NCI-H460 (cell line): Measurements from ENCODE around the gene PTP4A2. TPM values are rescaled to one million over a fixed set of nuclear protein-coding genes. Genes with fewer than 3 reads are reported as not detected.
"Not testable (repeated sequence)": the region's sequence is repeated elsewhere in the genome, so short reads cannot be mapped to it uniquely, and the experiment has no call there.

ENCODE experiments used
- DNase-seq: peaks from one replicate; pipeline ENCODE4 v3.0.0-alpha.2; 2016; ENCODE audit warnings: low read depth; ENCODE audit errors: extremely low read depth
- total RNA-seq: library from RNA; depleted of rRNA; stranded (reverse); fragments of >200 nt; shearing (Covaris generic); gene quantifications from 2 replicates; pipeline ENCODE4 v1.2.3, GENCODE V29; 2014

PTP4A2 gene
- total RNA-seq, 1 experiment from 2014 or later, result 557 TPM

DNA sequence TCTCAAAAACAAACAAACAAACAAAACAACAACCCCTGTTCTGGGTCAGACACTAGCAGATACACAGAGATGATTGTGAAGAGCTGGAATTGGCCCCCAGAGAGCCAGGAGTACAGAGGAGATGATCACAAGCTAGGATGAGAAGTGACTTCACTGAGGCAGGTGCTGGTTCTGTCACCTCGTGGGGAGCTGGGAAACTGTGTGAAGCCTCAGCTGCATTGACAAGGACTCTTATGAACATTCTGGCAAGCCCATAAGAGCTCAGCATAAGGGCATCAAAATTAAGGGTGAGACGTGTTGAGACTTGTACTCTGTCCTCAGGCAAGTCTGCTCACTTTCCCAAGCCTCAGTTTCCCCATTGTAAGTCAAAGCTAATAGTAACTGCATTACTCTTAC lies 14.7 kb upstream of the PTP4A2 start:
- no peak for DNase-seq

DNA sequence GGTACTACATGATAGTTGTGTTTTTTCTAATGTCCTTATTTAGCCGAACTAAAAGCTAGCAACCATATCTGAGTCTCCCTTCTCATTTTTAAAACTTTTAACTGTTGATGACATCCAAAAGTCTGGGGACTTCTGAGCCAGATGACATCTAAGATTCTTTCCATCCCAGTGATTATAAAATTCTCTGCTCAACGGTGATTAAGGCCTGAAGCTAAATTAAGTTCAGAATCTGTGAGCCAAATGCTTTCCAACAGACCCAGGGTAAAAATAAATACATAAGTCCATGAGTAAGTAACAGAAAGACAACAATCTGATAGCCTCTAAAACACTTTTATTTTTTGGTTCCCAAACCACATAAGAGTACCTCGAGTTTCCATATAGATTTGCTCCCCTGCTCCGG lies 13.1 kb upstream of the PTP4A2 start:
- no peak for DNase-seq

GRCh38 chr1:31949862-31950261 lies 11.7 kb upstream of the PTP4A2 start:
- DNase-seq, result no peak

- DNase-seq, result not testable (repeated sequence)
Measured at GRCh38 chr1:31945677-31946076, 7.5 kb upstream of the PTP4A2 start.

GRCh38 chr1:31944205-31945089 lies 6.3 kb upstream of the PTP4A2 start:
- peak; percentile 95 for DNase-seq

GRCh38 chr1:31943546-31944184 lies 5.5 kb upstream of the PTP4A2 start:
- DNase-seq, result no peak

GRCh38 chr1:31942061-31942460 lies 3.9 kb upstream of the PTP4A2 start:
- DNase-seq, result not testable (repeated sequence)

DNA sequence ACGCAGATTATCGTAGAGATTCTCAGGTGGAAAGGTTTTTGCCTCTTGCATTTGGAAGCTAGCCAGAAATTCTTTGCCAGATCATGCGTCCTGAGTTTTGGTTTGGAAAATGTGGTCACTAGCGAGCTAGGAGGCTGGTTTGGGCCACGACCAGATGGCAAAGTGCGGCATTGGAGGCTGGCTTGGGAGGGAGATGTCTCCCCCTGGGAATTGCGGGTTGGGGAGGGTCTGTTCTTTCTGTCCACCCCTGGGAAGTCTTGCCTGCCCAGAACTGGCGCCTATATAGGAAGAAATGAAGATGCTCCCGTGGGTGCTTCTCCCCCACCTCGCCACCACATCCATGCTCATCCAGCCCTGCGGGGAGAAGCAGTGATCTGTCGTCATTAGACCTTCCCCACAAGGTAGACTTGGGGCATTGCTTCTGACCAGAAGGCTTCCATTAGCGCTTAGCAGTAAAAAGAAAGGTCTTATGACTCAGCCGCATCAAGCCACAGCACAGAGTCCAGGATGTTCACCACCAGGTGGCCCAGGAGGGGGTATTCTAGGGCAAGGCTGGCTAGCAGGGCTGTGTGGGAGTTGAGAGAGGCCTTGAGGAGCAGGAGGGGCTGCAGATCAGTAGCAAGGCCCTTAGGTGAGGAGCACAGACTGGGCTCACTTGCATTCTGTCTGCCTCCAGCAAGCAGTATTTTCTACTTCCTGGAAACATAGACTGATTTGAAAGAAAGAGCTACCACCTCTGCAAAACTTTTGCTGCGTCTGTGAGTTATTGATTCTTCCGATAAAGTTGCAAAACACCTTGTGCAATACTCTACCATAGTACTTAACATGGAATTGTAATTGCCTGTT lies 1.5 kb upstream of the PTP4A2 start:
- peak; percentile 87 for DNase-seq

- DNase-seq, result no peak
Measured at GRCh38 chr1:31937300-31938183, 626 bp downstream of the PTP4A2 start.

DNA sequence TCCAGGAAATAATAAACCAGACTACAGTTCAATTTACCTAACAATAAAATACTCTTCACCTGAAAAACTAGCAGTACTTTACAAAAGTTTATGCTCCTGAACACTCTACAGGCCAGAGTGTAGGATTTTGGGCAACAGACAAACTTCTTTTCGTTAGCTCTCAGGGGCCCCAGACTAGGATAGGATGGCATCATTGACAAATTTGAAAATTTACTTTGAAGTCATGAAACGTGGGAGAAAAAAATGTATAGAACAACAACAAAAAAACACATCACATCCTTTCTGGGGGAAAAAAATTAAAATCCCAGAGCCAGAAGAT lies 1.2 kb downstream of the PTP4A2 start:
- DNase-seq, result no peak

- no peak for DNase-seq
Measured at GRCh38 chr1:31936278-31936980, 1.7 kb downstream of the PTP4A2 start.

- no peak for DNase-seq
Measured at GRCh38 chr1:31934706-31935629, 3.2 kb downstream of the PTP4A2 start.

DNA sequence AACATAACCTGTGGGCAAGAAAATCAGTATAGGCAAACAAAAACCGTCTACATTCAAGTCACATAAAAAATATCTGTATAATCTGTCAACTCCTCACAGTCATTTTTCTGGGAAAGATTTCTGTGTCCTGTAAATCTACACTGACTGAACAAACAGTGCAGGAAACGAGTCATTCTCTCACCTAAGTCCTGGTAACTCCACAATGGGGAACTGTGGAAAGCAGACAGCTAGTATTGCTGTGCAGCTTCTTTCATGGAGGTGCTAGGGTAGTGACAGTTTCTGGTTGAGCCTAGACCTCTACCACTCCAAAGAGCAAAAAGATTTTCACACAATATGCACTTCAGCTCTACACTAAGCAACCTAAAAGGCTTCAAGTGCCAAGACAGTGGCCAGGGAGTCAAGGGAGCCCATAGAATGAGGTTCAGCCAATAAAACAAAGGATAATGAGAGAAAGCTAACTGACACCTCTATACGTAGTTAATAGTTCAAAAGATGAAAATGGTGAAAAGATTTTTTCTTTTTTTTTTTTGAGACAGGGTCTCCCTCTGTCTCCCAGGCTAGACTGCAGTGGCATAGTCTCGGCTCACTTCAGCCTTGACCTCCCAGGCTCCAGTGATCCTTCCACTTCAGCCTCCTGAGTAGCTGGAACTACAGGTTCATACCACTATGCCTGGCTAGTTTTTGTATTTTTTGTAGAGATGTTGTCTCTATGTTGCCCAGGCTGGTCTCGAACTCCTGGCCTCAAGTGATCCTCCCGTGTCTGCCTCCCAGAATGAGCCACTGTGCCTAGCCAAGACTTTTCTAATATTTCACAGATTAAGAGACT lies 5.5 kb downstream of the PTP4A2 start:
- DNase-seq, result no peak

GRCh38 chr1:31931593-31932225 lies 6.5 kb downstream of the PTP4A2 start:
- no peak for DNase-seq

- no peak for DNase-seq
Measured at GRCh38 chr1:31930836-31931592, 7.2 kb downstream of the PTP4A2 start.

DNA sequence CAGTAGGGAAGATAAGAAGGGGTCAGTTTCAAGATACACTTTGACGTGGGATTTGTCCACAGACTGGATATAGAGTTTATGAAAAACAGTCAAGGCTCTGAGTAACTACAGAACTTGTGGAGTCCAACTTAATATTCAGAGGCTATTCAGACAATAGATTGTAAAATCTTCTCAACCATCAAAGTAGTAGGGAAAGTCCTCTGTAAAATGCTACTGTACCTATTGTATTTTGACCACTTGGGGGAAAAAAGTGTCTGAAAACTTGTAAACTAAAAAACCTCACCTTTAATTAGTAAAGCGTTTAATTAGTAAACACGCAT lies 10.5 kb downstream of the PTP4A2 start:
- DNase-seq, result no peak
